Suppressor macrophage treated with lipopolysaccharide for 4 hours (primary cell): ENCODE data around the gene ASB1.

Experiments used
- DNase-seq: peaks from one replicate; pipeline ENCODE4 v3.0.0-alpha.2; 2020

ASB1 gene

DNA sequence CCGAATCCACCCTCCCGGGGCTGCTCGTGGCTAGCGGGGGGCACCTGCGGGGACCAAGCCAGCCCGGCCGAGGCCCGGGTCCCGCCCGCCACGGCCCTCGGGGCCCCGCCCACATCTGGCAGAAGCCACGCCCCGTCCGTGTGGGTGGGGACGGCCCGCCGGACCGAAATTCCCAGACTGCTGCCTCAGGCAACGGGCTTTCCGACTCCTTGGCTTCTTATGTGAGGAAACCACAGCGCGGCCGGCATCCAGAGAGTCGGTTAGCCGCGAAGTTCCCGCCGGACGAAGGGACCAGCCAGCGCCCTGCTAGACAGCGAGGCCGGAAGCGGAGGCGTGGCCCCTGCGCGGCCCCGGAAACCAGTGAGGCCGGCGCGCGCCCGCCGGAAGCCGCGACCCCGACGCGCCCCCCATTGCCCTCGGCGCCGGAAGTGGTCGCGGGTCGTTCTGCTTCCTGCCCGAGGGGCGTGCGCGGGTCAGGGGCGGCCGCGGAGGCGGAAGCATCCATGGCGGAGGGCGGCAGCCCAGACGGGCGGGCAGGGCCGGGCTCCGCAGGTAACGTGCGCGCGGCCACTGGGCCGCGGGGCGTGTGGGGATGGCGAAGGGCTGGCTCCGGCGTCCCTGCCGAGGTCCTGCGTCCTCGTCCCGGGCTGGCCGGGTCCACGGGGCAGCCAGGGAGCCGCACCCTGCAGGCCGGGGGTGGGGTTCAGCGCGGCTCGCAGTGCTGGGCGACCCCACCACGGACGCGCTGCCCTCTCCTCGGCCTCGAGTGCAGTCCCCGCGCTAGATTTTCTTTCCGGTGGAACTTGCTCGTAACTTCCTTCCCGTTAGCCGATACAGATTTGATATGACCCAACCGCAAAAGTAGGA is at the start of gene ASB1:
TSS of gene ASB1 (plus strand) at position 360 of the 867 bp plus-strand sequence. CDS start at position 504, 144 bp downstream.
- peak; percentile 87 for DNase-seq

DNA sequence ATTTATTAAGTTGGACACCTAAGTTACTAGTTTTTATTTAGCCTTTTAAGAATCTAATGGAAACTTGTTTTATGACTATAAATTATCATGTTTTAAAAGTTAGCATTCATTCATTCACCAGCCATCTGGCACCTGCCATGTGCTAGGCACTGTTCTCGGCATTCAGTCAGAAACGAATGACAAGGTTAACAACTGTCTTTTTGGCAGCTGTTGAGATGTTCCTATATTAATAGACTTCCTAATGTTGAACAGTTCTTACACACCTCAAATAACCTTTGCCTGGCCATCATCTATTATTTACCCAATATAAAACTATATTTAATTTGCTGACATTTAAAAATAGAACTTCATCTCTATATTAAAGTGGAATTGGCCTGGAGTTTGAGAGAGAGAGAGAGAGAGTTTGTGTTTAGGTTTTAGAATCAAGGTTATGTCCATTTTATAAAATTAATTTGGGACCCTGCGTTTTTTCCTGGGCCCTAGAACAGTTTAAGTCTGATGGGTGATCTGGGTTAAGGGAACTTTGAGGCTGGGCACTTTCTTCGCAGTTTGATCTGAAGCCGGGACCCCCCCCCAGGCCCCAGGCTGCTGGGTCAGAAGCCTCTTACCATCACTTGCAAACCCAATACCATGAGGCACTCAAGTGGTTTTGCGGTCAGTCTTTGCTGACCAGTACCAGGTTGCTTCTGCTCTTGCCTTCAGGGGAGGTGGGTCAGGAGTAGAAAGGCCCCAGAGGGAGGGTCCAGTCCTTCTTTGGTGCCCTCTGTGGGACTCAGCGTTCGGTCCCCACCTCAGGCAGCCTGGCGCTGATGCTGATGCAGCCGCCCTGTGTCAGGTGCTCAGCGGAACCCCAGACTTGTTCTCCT is 48.3 kb upstream of the ASB1 start:
- DNase-seq, result no peak

- peak; percentile 48 for DNase-seq
Observed at GRCh38 chr2:238379096-238379810, 47.5 kb upstream of the ASB1 start.

DNA sequence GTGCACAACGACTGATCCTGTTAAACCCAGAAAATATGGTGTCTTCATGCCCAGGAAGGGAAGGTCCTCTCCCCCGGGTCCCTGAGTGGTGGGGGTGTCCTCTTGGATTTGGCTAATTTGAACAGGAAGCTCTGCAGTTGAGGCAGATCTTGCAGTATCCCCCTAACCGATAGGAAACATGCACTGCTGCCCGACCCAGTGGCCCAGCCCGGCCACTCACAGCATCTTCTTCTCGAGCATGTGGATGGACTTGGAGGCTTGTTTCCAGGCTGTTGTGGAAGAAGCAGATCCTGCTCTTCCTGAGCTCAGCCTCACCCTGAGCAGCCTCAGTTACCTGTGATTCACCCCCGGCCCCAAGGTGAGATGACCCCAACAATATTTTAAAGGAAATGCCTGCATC is 46.4 kb upstream of the ASB1 start:
- no peak for DNase-seq

DNA sequence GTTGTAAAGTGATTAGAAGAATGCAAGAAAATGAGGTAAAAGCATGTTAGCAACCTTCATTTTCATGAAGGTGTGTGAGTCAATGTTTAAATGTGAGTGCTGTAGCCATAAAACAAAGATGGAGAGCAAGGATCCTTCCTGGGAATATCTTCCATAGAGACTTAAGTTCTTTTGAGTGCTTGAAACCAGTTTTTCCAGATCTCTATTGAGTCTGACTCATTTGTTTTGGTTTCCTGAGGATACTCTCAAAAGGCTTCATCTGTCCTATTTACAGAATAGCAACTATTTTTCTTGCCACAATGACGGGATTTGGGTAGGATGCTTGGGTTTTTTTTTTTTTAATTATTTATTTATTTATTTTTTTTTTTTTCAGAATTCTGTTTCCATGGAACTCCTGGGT is 45.9 kb upstream of the ASB1 start:
- peak; percentile 17 for DNase-seq

- peak; percentile 41 for DNase-seq
Observed at GRCh38 chr2:238381341-238382115, 45.2 kb upstream of the ASB1 start.

DNA sequence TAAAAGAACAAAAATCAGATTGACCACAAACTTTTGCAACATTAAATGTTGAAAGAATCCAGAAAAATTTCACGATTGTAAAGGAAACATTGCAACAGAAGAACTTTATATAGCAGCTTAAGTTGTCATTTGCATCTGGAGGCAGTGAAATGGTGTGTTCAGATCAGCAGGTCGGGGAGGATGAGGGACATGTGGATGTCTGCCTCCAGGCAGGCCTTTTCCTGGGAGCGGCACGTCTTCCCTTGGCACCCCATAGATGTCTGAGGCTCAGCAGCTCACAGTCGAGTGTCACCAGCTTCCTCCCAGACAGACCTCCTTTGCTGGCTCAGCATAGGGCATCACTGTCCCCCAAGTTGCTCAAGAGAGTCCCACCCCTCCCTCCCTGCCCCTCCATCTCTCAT is 44.3 kb upstream of the ASB1 start:
- DNase-seq, result peak; percentile 57

DNA sequence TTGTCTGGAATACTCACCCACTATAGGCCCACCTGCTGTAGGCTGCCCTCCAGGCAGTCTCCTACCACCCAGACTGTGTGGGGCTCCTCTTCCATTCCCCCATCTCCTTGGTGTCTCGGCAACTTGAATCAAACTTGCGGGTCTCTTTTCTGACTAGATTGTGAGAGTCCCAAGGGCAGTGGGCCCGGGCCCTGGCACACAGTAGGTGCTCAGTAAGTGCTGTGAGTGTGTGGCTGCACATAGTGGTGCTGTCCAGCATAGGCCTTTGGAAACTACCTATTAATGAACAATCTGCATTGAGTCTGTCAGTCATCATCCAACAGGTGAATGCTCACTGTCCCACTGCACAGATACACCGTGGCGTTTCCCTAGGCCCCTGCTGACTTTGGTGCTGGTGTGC is 43.6 kb upstream of the ASB1 start:
- no peak for DNase-seq

- peak; percentile 21 for DNase-seq
Observed at GRCh38 chr2:238383743-238384380, 42.9 kb upstream of the ASB1 start.

GRCh38 chr2:238387332-238387731 is 39.4 kb upstream of the ASB1 start:
- DNase-seq, result peak; percentile 71

GRCh38 chr2:238388794-238389193 is 37.9 kb upstream of the ASB1 start:
- DNase-seq, result no peak

- no peak for DNase-seq
Observed at GRCh38 chr2:238389988-238390589, 36.6 kb upstream of the ASB1 start.

DNA sequence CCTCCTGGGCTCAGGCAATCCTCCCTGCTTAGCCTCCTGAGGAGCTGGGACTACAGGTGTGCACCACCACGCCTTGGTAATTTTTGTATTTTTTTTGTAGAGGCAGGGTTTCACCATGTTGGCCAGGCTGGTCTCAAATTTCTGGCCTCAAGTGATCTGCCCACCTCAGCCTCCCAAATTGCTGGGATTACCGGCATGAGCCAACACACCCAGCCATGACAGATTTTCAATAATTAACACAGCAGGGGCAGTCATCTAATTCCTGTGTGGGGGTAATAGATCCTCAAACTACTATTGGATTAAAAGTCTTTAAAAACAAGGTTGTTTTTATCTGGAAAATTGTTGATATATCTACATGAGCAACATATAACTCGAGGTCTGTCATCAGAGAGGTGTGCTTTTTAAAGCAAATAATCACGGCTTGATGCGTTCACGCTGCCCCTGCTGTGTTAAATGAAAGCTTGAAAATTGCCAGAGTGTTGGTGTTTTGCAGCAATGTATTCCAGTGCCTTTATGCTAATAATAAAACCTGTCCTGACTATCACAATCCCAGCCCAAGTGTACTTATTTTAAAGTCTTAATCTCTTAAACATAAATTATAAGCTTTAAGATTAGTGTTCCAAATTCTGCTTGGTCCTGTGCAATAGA is 35.6 kb upstream of the ASB1 start:
- no peak for DNase-seq

DNA sequence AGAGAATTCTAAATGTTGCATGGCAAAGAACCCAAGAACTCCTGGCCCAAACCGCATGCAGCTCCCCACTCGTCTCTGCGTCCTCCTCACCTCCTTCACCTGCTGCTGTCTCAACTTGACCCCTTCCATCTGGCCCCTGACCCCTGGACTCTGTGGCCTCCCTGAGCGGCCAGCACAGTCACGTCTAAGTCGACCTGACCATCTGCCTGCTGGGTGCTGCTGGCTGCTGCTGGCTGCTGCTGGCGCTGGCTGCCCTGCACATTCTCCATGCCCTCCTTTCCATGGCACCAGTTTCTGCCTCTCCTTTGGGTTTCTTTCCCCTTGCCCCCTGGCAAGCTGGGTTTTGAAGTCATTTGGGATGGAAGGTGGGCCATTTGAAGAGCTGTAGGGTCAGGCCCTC is 30.1 kb upstream of the ASB1 start:
- DNase-seq, result no peak

- DNase-seq, result no peak
Observed at GRCh38 chr2:238397356-238397755, 29.4 kb upstream of the ASB1 start.

- DNase-seq, result no peak
Observed at GRCh38 chr2:238398577-238398976, 28.1 kb upstream of the ASB1 start.

GRCh38 chr2:238399094-238399493 is 27.6 kb upstream of the ASB1 start:
- no peak for DNase-seq

- no peak for DNase-seq
Observed at GRCh38 chr2:238401551-238401950, 25.2 kb upstream of the ASB1 start.

GRCh38 chr2:238403632-238404405 is 22.9 kb upstream of the ASB1 start:
- DNase-seq, result no peak
